IMR-90 (cell line): ENCODE data around the gene IWS1. TPM values are rescaled to one million over a fixed set of nuclear protein-coding genes. Genes with fewer than 3 reads are reported as not detected.

Experiments
- ATAC-seq: fragments of 200-7000 bp; cut with Tn5 transposase; 2 replicates; pipeline ENCODE4 v1.9.1; 2020; ENCODE audit warnings: low read depth, mild to moderate bottlenecking, moderate library complexity
- BruUV-seq: library from RNA; stranded (reverse); fragments of 400-500 nt; replicated peaks from 2 replicates; lab custom pipeline; 2021; lab: Mats Ljungman, UMichigan
- CTCF ChIA-PET: fragments of 300-600 bp; formaldehyde crosslinking; extraction: SDS; loops from one replicate; lab custom pipeline; 2021; ENCODE audit warnings: antibody characterized with exemption; lab: Yijun Ruan, JAX
- POLR2A ChIA-PET: fragments of 300-600 bp; sonication (Branson Sonifier 250); formaldehyde crosslinking; loops from one replicate; lab custom pipeline; 2022; ENCODE audit warnings: antibody characterized with exemption; ENCODE audit not compliant: unreplicated experiment; lab: Charles Lee
- DNase-seq: peaks from one replicate; pipeline ENCODE4 v3.0.0; 2013
- H2AFZ ChIP-seq: replicated peaks from 2 replicates; pipeline ENCODE3; 2013; ENCODE audit warnings: low read length, mild to moderate bottlenecking; ENCODE audit not compliant: poor library complexity
- H2AK5ac ChIP-seq: 2 replicates; pipeline ENCODE4 v1.6.1; 2013; ENCODE audit warnings: low read depth, low read length, inconsistent platforms
- H2AK9ac ChIP-seq: replicated peaks from 2 replicates; pipeline ENCODE3; 2013; ENCODE audit warnings: mild to moderate bottlenecking, low read depth, low read length, moderate library complexity; ENCODE audit not compliant: poor library complexity
- H2BK120ac ChIP-seq: 2 replicates; pipeline ENCODE4 v1.6.1; 2013; ENCODE audit warnings: low read depth, low read length, inconsistent platforms
- H2BK15ac ChIP-seq: 3 replicates; pipeline ENCODE4 v1.6.1; 2013; ENCODE audit warnings: low read depth, low read length, inconsistent platforms
- H2BK20ac ChIP-seq: 2 replicates; pipeline ENCODE4 v1.6.1; 2013; ENCODE audit warnings: low read depth, mild to moderate bottlenecking, inconsistent platforms, low read length, moderate library complexity
- H2BK5ac ChIP-seq: 2 replicates; pipeline ENCODE4 v1.6.1; 2013; ENCODE audit warnings: mild to moderate bottlenecking, low read depth, low read length, inconsistent platforms; ENCODE audit not compliant: poor library complexity, severe bottlenecking
- H3K14ac ChIP-seq: replicated peaks from 2 replicates; pipeline ENCODE4 v1.6.1; 2013; ENCODE audit warnings: low read depth, low read length, inconsistent platforms
- H3K18ac ChIP-seq: 2 replicates; pipeline ENCODE4 v1.6.1; 2013; ENCODE audit warnings: low read depth, low read length, control low read depth
- H3K23ac ChIP-seq: 2 replicates; pipeline ENCODE4 v1.6.1; 2013; ENCODE audit warnings: low read depth, low read length, inconsistent platforms
- H3K27ac ChIP-seq: 2 replicates; pipeline ENCODE4 v1.5.1; 2013; ENCODE audit warnings: mild to moderate bottlenecking, control low read depth, low read length; ENCODE audit not compliant: insufficient read depth
- H3K27me3 ChIP-seq: 2 replicates; pipeline ENCODE4 v1.6.1; 2013; ENCODE audit warnings: low read length; ENCODE audit not compliant: control insufficient read depth, insufficient read depth
- H3K36me3 ChIP-seq: 2 replicates; pipeline ENCODE4 v1.6.1; 2013; ENCODE audit warnings: low read length, mixed read lengths; ENCODE audit not compliant: control insufficient read depth, insufficient read depth
- H3K4ac ChIP-seq: 2 replicates; pipeline ENCODE4 v1.6.1; 2013; ENCODE audit warnings: low read depth, low read length, inconsistent platforms
- H3K4me1 ChIP-seq: 2 replicates; pipeline ENCODE4 v1.6.1; 2013; ENCODE audit warnings: low read length, mixed read lengths; ENCODE audit not compliant: control insufficient read depth, insufficient read depth
- H3K4me2 ChIP-seq: 2 replicates; pipeline ENCODE4 v1.6.1; 2013; ENCODE audit warnings: low read depth, mild to moderate bottlenecking, control low read depth, low read length, moderate library complexity
- H3K4me3 ChIP-seq: 2 replicates; pipeline ENCODE4 v1.5.1; 2013; ENCODE audit warnings: low read depth, mild to moderate bottlenecking, control low read depth, low read length, moderate library complexity; ENCODE audit not compliant: insufficient read depth
- H3K56ac ChIP-seq: 2 replicates; pipeline ENCODE4 v1.6.1; 2013; ENCODE audit warnings: low read length, inconsistent platforms; ENCODE audit not compliant: insufficient read depth; ENCODE audit errors: extremely low read depth
- H3K79me1 ChIP-seq, 2 experiments: 2 replicates each; pipeline ENCODE4 v1.6.1; 2013; ENCODE audit warnings: low read length in 2 of 2, inconsistent platforms in 1 of 2, low read depth in 1 of 2
- H3K9ac ChIP-seq: 2 replicates; pipeline ENCODE4 v1.6.1; 2013; ENCODE audit warnings: low read depth, low read length, control low read depth
- H3K9me1 ChIP-seq: 2 replicates; pipeline ENCODE4 v1.6.1; 2013; ENCODE audit warnings: low read length, inconsistent platforms; ENCODE audit not compliant: insufficient read depth
- H3K9me3 ChIP-seq: 2 replicates; pipeline ENCODE4 v1.6.1; 2013; ENCODE audit warnings: low read length; ENCODE audit not compliant: control insufficient read depth, insufficient read depth
- H4K20me1 ChIP-seq: 2 replicates; pipeline ENCODE4 v1.6.1; 2013; ENCODE audit warnings: low read length, inconsistent platforms; ENCODE audit not compliant: insufficient read depth
- H4K5ac ChIP-seq: 2 replicates; pipeline ENCODE4 v1.6.1; 2013; ENCODE audit warnings: mild to moderate bottlenecking, low read depth, low read length, control low read depth
- H4K8ac ChIP-seq, 2 experiments: 2 replicates each; pipeline ENCODE4 v1.6.1; 2013; ENCODE audit warnings: low read depth in 2 of 2, low read length in 2 of 2, control low read depth in 1 of 2, inconsistent platforms in 1 of 2
- H4K91ac ChIP-seq: 2 replicates; pipeline ENCODE4 v1.6.1; 2013; ENCODE audit warnings: low read depth, low read length, inconsistent platforms; ENCODE audit not compliant: insufficient read depth
- BHLHE40 ChIP-seq: fragments of 150-350 bp; IDR thresholded peaks from 2 replicates; pipeline ENCODE4 v1.6.1; 2016; ENCODE audit warnings: mild to moderate bottlenecking, low read depth, low read length
- CEBPB ChIP-seq: IDR thresholded peaks from 2 replicates; pipeline ENCODE4 v1.6.1; 2012; ENCODE audit warnings: low read depth, low read length, improper control_type of control experiment
- CHD1 ChIP-seq: IDR thresholded peaks from 2 replicates; pipeline ENCODE4 v1.6.1; 2012; ENCODE audit warnings: low read depth, low read length, improper control_type of control experiment
- CTCF ChIP-seq: conservative IDR thresholded peaks from 2 replicates; pipeline ENCODE4 v1.5.1; 2012; ENCODE audit warnings: mild to moderate bottlenecking, low read depth, low read length, improper control_type of control experiment
- ELK1 ChIP-seq: fragments of 150-350 bp; IDR thresholded peaks from 2 replicates; pipeline ENCODE4 v1.6.1; 2016; ENCODE audit warnings: low read depth, mild to moderate bottlenecking, low read length, moderate library complexity, borderline replicate concordance
- FOS ChIP-seq: fragments of 150-350 bp; IDR thresholded peaks from 2 replicates; pipeline ENCODE4 v1.6.1; 2016; ENCODE audit warnings: low read depth, low read length
- MAFK ChIP-seq: IDR thresholded peaks from 2 replicates; pipeline ENCODE4 v1.6.1; 2012; ENCODE audit warnings: low read depth, low read length, improper control_type of control experiment
- MAZ ChIP-seq: IDR thresholded peaks from 2 replicates; pipeline ENCODE4 v1.6.1; 2012; ENCODE audit warnings: low read depth, mild to moderate bottlenecking, low read length, improper control_type of control experiment, moderate library complexity, borderline replicate concordance
- MXI1 ChIP-seq: IDR thresholded peaks from 2 replicates; pipeline ENCODE4 v1.6.1; 2012; ENCODE audit warnings: low read depth, mild to moderate bottlenecking, low read length, moderate library complexity, borderline replicate concordance
- RCOR1 ChIP-seq: IDR thresholded peaks from 2 replicates; pipeline ENCODE4 v1.6.1; 2012; ENCODE audit warnings: mild to moderate bottlenecking, low read length, improper control_type of control experiment; ENCODE audit not compliant: insufficient replicate concordance
- RFX5 ChIP-seq: IDR thresholded peaks from 2 replicates; pipeline ENCODE4 v1.8.0; 2012; ENCODE audit warnings: low read depth, mild to moderate bottlenecking, low read length, moderate library complexity
- SMC3 ChIP-seq: fragments of 150-350 bp; IDR thresholded peaks from 2 replicates; pipeline ENCODE4 v1.6.1; 2016; ENCODE audit warnings: low read depth, mild to moderate bottlenecking, antibody characterized with exemption, low read length, moderate library complexity
- USF2 ChIP-seq: fragments of 150-350 bp; IDR thresholded peaks from 2 replicates; pipeline ENCODE4 v1.6.1; 2017; ENCODE audit warnings: mild to moderate bottlenecking, antibody characterized with exemption, low read length, low read depth
- WGBS, 2 experiments: methylation state at CpG; one replicate each; pipeline versions ENCODE4 v1.1.5 to v1.1.7; 2013; ENCODE audit warnings: missing lambda C conversion rate in 2 of 2; ENCODE audit not compliant: insufficient read length in 1 of 2; ENCODE audit errors: extremely low coverage in 2 of 2; 5-methylcytosine and 5-hydroxymethylcytosine counted together
- dilution Hi-C: fragments of 300-500 bp; cut with HindIII; formaldehyde crosslinking; loops from one replicate; pipeline ENCODE4 v1.14.3; 2018; ENCODE audit warnings: low sequenced_read_pairs; ENCODE audit not compliant: unreplicated experiment
- in situ Hi-C: fragments of 300-500 bp; cut with MboI; formaldehyde crosslinking; loops from 3 replicates; pipeline ENCODE4 v1.14.3; 2019; ENCODE audit warnings: low sequenced_read_pairs, inconsistent platforms, mixed read lengths
- intact Hi-C: fragments of 100-400 bp; cut with micrococcal nuclease; formaldehyde crosslinking; loops from 2 replicates; pipeline ENCODE4 v1.10.0; 2022
- polyA plus RNA-seq, 3 experiments: library from polyadenylated mRNA; depleted of rRNA; stranded (reverse); fragments of >200 nt; gene quantifications; 2 replicates each; pipeline ENCODE4 v1.2.3, GENCODE V29; 2012; ENCODE audit warnings: low replicate concordance in 1 of 3
- total RNA-seq: library from RNA; depleted of rRNA; stranded (reverse); fragments of >200 nt; gene quantifications from 2 replicates; pipeline ENCODE4 v1.2.3, GENCODE V29; 2012

The IWS1 gene
- total and polyA plus RNA-seq, 2 of the 4 experiments (the other 2 are of a cell fraction) = 31.5 to 52.5 TPM

GRCh38 chr2:127511090-127511695, 15.1 kb downstream of the IWS1 start:
- Histone ChIP-seq H2AK9ac (no peak overlapping the region), H3K23ac (no peak overlapping the region), H3K4ac (no peak overlapping the region), H2AK5ac (no peak overlapping the region), H3K4me2 (no peak overlapping the region), H3K36me3 (peaks cover 10% of the 10 kb centered on the region), H3K9ac (no peak overlapping the region), H3K9me1 (peaks cover 19% of the 10 kb centered on the region), H2BK120ac (no peak overlapping the region), H4K8ac (no peak overlapping the region), H4K5ac (no peak overlapping the region), H2BK15ac (no peak overlapping the region), H3K4me3 (no peak overlapping the region), H3K9me3 (no peaks in the 10 kb centered on the region), H3K4me1 (peaks cover 5% of the 10 kb centered on the region), H2AFZ (no peak overlapping the region), H3K14ac (no peak overlapping the region), H4K20me1 (peaks cover 68% of the 10 kb centered on the region), H2BK20ac (no peak overlapping the region), H3K27me3 (no peaks in the 10 kb centered on the region), H4K91ac (no peak overlapping the region), H3K18ac (no peak overlapping the region), H2BK5ac (no peak overlapping the region), H3K79me1 (peaks cover 21 to 73% of the 10 kb centered on the region in 2 experiments), H3K56ac (no peak overlapping the region), H3K27ac (no peak overlapping the region)
- TF ChIP-seq BHLHE40 (no peak), MXI1 (no peak), CEBPB (no peak), MAZ (no peak), ELK1 (no peak), FOS (no peak), CHD1 (no peak), SMC3 (no peak), USF2 (no peak), MAFK (no peak), RCOR1 (no peak), CTCF (no peak), RFX5 (no peak)
- no TSS peak for BruUV-seq
- CTCF ChIA-PET = no interaction called here
- in situ Hi-C loops (no loop called here), dilution Hi-C loops (no loop called here), intact Hi-C loops (no loop called here)
- no peak for ATAC-seq
- POLR2A ChIA-PET = no interaction called here
- whole genome bisulfite sequencing, 2 experiments = 100% methylated on average over 1 of the region's 6 CpGs; no CpG with 5 or more reads in 1 of the 2 experiments
- DNase-seq = no peak
